HEK293 (cell line): ENCODE measurements around the gene CACNA1E.

Experiments
- CTCF ChIA-PET: fragments of 350-600 bp; formaldehyde crosslinking; extraction: SDS; loops from one replicate; lab custom pipeline; 2021; ENCODE audit warnings: antibody characterized with exemption; lab: Yijun Ruan, JAX
- POLR2A ChIA-PET: fragments of 300-600 bp; formaldehyde crosslinking; extraction: SDS; loops from one replicate; lab custom pipeline; 2020; ENCODE audit warnings: antibody characterized with exemption, inconsistent platforms; lab: Yijun Ruan, JAX
- H3K27ac ChIP-seq: fragments of 200-500 bp; sonication (Bioruptor generic); 2 replicates; pipeline ENCODE4 v1.5.1; 2014; ENCODE audit warnings: low read depth, low read length, control low read depth, inconsistent platforms; ENCODE audit errors: extremely low read depth
- H3K36me3 ChIP-seq, 2 experiments: fragments of 200-500 bp in 1 of 2; sonication (Bioruptor generic) in 1 of 2; 1 replicate in 1 of 2; 2 replicates in 1 of 2; pipeline ENCODE4 v1.5.1; 2014 to 2017; ENCODE audit warnings: inconsistent platforms in 2 of 2, low read length in 2 of 2; ENCODE audit not compliant: control insufficient read depth in 2 of 2, insufficient read depth in 1 of 2
- H3K4me1 ChIP-seq: fragments of 200-500 bp; sonication (Bioruptor generic); 2 replicates; pipeline ENCODE4 v1.5.1; 2014; ENCODE audit warnings: mild to moderate bottlenecking, low read length, inconsistent platforms; ENCODE audit not compliant: control insufficient read depth, insufficient read depth
- H3K4me3 ChIP-seq: 2 replicates; pipeline ENCODE4 v1.5.1; 2011; ENCODE audit warnings: low read depth, mild to moderate bottlenecking, control low read depth, low read length, moderate library complexity
- H3K9me3 ChIP-seq: fragments of 200-500 bp; sonication (Bioruptor generic); 2 replicates; pipeline ENCODE4 v1.5.1; 2014; ENCODE audit warnings: low read depth, low read length, inconsistent platforms; ENCODE audit not compliant: control insufficient read depth, insufficient read depth
- EGR2 ChIP-seq: fragments of 450-650 bp; formaldehyde crosslinking; IDR thresholded peaks from 2 replicates; pipeline ENCODE4 v1.5.1; 2016; ENCODE audit warnings: low read depth, missing biosample characterization, missing genetic modification characterization
- GLIS1 ChIP-seq: fragments of 450-650 bp; formaldehyde crosslinking; IDR thresholded peaks from 2 replicates; pipeline ENCODE4 v1.5.1; 2016; ENCODE audit warnings: missing biosample characterization, missing genetic modification characterization
- KLF1 ChIP-seq: fragments of 450-650 bp; formaldehyde crosslinking; IDR thresholded peaks from 2 replicates; pipeline ENCODE4 v1.5.1; 2016; ENCODE audit warnings: missing biosample characterization, missing genetic modification characterization
- KLF10 ChIP-seq: fragments of 450-650 bp; IDR thresholded peaks from 2 replicates; pipeline ENCODE4 v1.5.1; 2018; ENCODE audit warnings: missing biosample characterization, mild to moderate bottlenecking, missing genetic modification characterization
- SP2 ChIP-seq: fragments of 450-650 bp; formaldehyde crosslinking; IDR thresholded peaks from 2 replicates; pipeline ENCODE4 v1.5.1; 2016; ENCODE audit warnings: missing biosample characterization, missing genetic modification characterization
- ZBTB49 ChIP-seq: fragments of 450-650 bp; formaldehyde crosslinking; IDR thresholded peaks from 2 replicates; pipeline ENCODE4 v1.5.1; 2016; ENCODE audit warnings: missing biosample characterization, missing genetic modification characterization, low read depth
- ZFHX2 ChIP-seq: fragments of 450-650 bp; formaldehyde crosslinking; conservative IDR thresholded peaks from 2 replicates; pipeline ENCODE4 v1.5.1; 2016; ENCODE audit warnings: missing biosample characterization, missing genetic modification characterization
- ZNF366 ChIP-seq: fragments of 450-650 bp; formaldehyde crosslinking; conservative IDR thresholded peaks from 2 replicates; pipeline ENCODE4 v1.5.1; 2016; ENCODE audit warnings: missing biosample characterization, missing genetic modification characterization
- ZNF398 ChIP-seq: fragments of 450-650 bp; formaldehyde crosslinking; IDR thresholded peaks from 2 replicates; pipeline ENCODE4 v1.5.1; 2017; ENCODE audit warnings: missing biosample characterization, missing genetic modification characterization
- ZNF747 ChIP-seq: fragments of 450-650 bp; formaldehyde crosslinking; IDR thresholded peaks from 2 replicates; pipeline ENCODE4 v1.5.1; 2016; ENCODE audit warnings: missing biosample characterization, missing genetic modification characterization
- ZNF843 ChIP-seq: fragments of 450-650 bp; formaldehyde crosslinking; IDR thresholded peaks from 2 replicates; pipeline ENCODE4 v1.5.1; 2016; ENCODE audit warnings: missing biosample characterization, missing genetic modification characterization
- ZSCAN30 ChIP-seq: fragments of 450-650 bp; IDR thresholded peaks from 2 replicates; pipeline ENCODE4 v1.5.1; 2018; ENCODE audit warnings: missing biosample characterization, mild to moderate bottlenecking, missing genetic modification characterization, moderate library complexity

The CACNA1E gene

GRCh38 chr1:181645171-181645570, 161.9 kb downstream of the CACNA1E start:
- CTCF ChIA-PET: interaction anchor here (1.1 kb wide), 1 partner anchor 12 kb away, joined by 3 read pairs; no protein-coding TSS in a partner anchor
- POLR2A ChIA-PET: no interaction called here
- H3K9me3 ChIP-seq: no peaks in the 10 kb centered on the region
- TF ChIP-seq KLF1 (tag by site-specific recombination) (no peak), SP2 (tag by site-specific recombination) (no peak), ZBTB49 (tag by site-specific recombination) (no peak)
- no peaks in the 10 kb centered on the region for H3K4me1 ChIP-seq
- no peak overlapping the region for H3K4me3 ChIP-seq
- no peak overlapping the region for H3K27ac ChIP-seq
- H3K36me3 ChIP-seq: no peaks in the 10 kb centered on the region

GRCh38 chr1:181646710-181647109, 163.4 kb downstream of the CACNA1E start:
- no peaks in the 10 kb centered on the region for H3K36me3 ChIP-seq
- ChIA-PET POLR2A (no interaction called here), CTCF (interaction anchor here (1.0 kb wide), 1 partner anchor 12 kb away, joined by 3 read pairs; no protein-coding TSS in a partner anchor)
- H3K4me3 ChIP-seq: no peak overlapping the region
- no peak overlapping the region for H3K27ac ChIP-seq
- TF ChIP-seq ZNF747 (tag by site-specific recombination) (no peak), EGR2 (tag by site-specific recombination) (peak; percentile 52), ZNF398 (tag by site-specific recombination) (no peak), ZFHX2 (tag by site-specific recombination) (peak; percentile 70)
- no peaks in the 10 kb centered on the region for H3K4me1 ChIP-seq
- no peaks in the 10 kb centered on the region for H3K9me3 ChIP-seq

- Histone ChIP-seq H3K4me3 (no peak overlapping the region), H3K9me3 (no peaks in the 10 kb centered on the region), H3K27ac (no peak overlapping the region), H3K4me1 (no peaks in the 10 kb centered on the region), H3K36me3 (no peaks in the 10 kb centered on the region)
- ChIA-PET POLR2A (no interaction called here), CTCF (interaction anchor here (1.0 kb wide), 1 partner anchor 11 kb away, joined by 3 read pairs; no protein-coding TSS in a partner anchor)
- TF ChIP-seq ZSCAN30 (tag by site-specific recombination): no peak
- TF ChIP-seq GLIS1 (tag by site-specific recombination): 0 out of 2 replicates have a peak, but pooled peaks have one; percentile 12
- TF ChIP-seq ZNF366 (tag by site-specific recombination): no peak
Measured at GRCh38 chr1:181647314-181648035, 164.2 kb downstream of the CACNA1E start.

GRCh38 chr1:181651276-181651675, 168.0 kb downstream of the CACNA1E start:
- H3K4me3 ChIP-seq: no peak overlapping the region
- H3K36me3 ChIP-seq: no peaks in the 10 kb centered on the region
- no peaks in the 10 kb centered on the region for H3K4me1 ChIP-seq
- H3K27ac ChIP-seq: no peak overlapping the region
- no peaks in the 10 kb centered on the region for H3K9me3 ChIP-seq
- TF ChIP-seq ZNF843 (tag by site-specific recombination) (no peak), KLF10 (tag by site-specific recombination) (no peak)
- TF ChIP-seq, all 188 proteins: peak for 0
- ChIA-PET CTCF (no interaction called here), POLR2A (no interaction called here)
